GM23338 (cell line): Measurements from ENCODE around the gene PXDN. TPM values are rescaled to one million over a fixed set of nuclear protein-coding genes. Genes with fewer than 3 reads are reported as not detected.

Experiments used
- ATAC-seq: fragments of 200-7000 bp; cut with Tn5 transposase; 3 replicates; pipeline ENCODE4 v1.9.1; 2020
- DNase-seq: peaks from one replicate; pipeline ENCODE4 v3.0.0-alpha.2; 2015; ENCODE audit warnings: low spot score
- H2AFZ ChIP-seq: fragments of 200-600 bp; sonication (generic); 2 replicates; pipeline ENCODE4 v1.8.0; 2016; ENCODE audit warnings: antibody characterized with exemption, mild to moderate bottlenecking, moderate library complexity
- H3F3A ChIP-seq: fragments of 200-600 bp; sonication (generic); replicated peaks from 2 replicates; pipeline ENCODE4 v1.8.0; 2017; ENCODE audit warnings: antibody characterized with exemption, mixed run types, low read depth
- H3K27ac ChIP-seq: fragments of 200-600 bp; sonication (generic); 2 replicates; pipeline ENCODE4 v1.6.1; 2016; ENCODE audit warnings: low read depth
- H3K27me3 ChIP-seq: fragments of 200-600 bp; sonication (generic); 2 replicates; pipeline ENCODE4 v1.8.0; 2016; ENCODE audit warnings: mild to moderate bottlenecking, mixed run types, moderate library complexity; ENCODE audit not compliant: insufficient read depth
- H3K36me3 ChIP-seq: fragments of 200-600 bp; sonication (generic); 2 replicates; pipeline ENCODE4 v1.8.0; 2016; ENCODE audit warnings: mild to moderate bottlenecking; ENCODE audit not compliant: insufficient read depth
- H3K4me1 ChIP-seq: fragments of 200-600 bp; sonication (generic); 2 replicates; pipeline ENCODE4 v1.8.0; 2016; ENCODE audit warnings: mild to moderate bottlenecking, moderate library complexity; ENCODE audit not compliant: insufficient read depth
- H3K4me2 ChIP-seq: fragments of 200-600 bp; sonication (generic); 2 replicates; pipeline ENCODE4 v1.7.1; 2017; ENCODE audit warnings: mixed run types
- H3K4me3 ChIP-seq: fragments of 200-600 bp; sonication (generic); 2 replicates; pipeline ENCODE4 v1.6.1; 2016; ENCODE audit warnings: mixed run types
- H3K79me2 ChIP-seq: fragments of 200-600 bp; sonication (generic); replicated peaks from 2 replicates; pipeline ENCODE4 v1.8.0; 2017; ENCODE audit warnings: mild to moderate bottlenecking; ENCODE audit not compliant: insufficient read depth
- H3K9me2 ChIP-seq: fragments of 200-600 bp; sonication (generic); 2 replicates; pipeline ENCODE4 v1.8.0; 2017; ENCODE audit not compliant: insufficient read depth
- H4K20me1 ChIP-seq: fragments of 200-600 bp; sonication (generic); replicated peaks from 2 replicates; pipeline ENCODE4 v1.8.0; 2017; ENCODE audit warnings: mild to moderate bottlenecking; ENCODE audit not compliant: insufficient read depth
- H3K27ac Mint-ChIP-seq: 2 replicates; pipeline ENCODE4 v1.8.0; 2020; ENCODE audit warnings: inconsistent platforms, mild to moderate bottlenecking, moderate library complexity, mixed read lengths
- H3K27me3 Mint-ChIP-seq: 3 replicates; pipeline ENCODE4 v1.8.0; 2022; ENCODE audit warnings: low read depth, mild to moderate bottlenecking, moderate library complexity, mixed read lengths, inconsistent platforms; ENCODE audit not compliant: insufficient read depth, poor library complexity
- H3K36me3 Mint-ChIP-seq: 3 replicates; pipeline ENCODE4 v1.8.0; 2021; ENCODE audit warnings: low read depth, mild to moderate bottlenecking, inconsistent platforms, moderate library complexity, mixed read lengths
- H3K4me1 Mint-ChIP-seq: 3 replicates; pipeline ENCODE4 v1.8.0; 2020; ENCODE audit warnings: mild to moderate bottlenecking, inconsistent platforms, mixed read lengths
- H3K4me3 Mint-ChIP-seq: 3 replicates; pipeline ENCODE4 v1.8.0; 2021; ENCODE audit warnings: moderate library complexity, mild to moderate bottlenecking, inconsistent platforms, mixed read lengths
- H3K9me3 Mint-ChIP-seq: 3 replicates; pipeline ENCODE4 v1.8.0; 2020; ENCODE audit warnings: moderate library complexity, mild to moderate bottlenecking, inconsistent platforms, mixed read lengths
- CREB1 ChIP-seq: fragments of 250-450 bp; sonication (Bioruptor Pico); IDR thresholded peaks from 2 replicates; pipeline ENCODE4 v1.5.0; 2020; ENCODE audit warnings: low read depth, mild to moderate bottlenecking, moderate library complexity
- ETS1 ChIP-seq: IDR thresholded peaks from 2 replicates; pipeline ENCODE4 v1.6.1; 2016; ENCODE audit warnings: antibody characterized with exemption
- EZH2phosphoT487 ChIP-seq: fragments of 200-600 bp; sonication (generic); IDR thresholded peaks from one replicate; pipeline ENCODE4 v1.8.1; 2018; ENCODE audit warnings: antibody characterized with exemption; ENCODE audit not compliant: unreplicated experiment
- JUNB ChIP-seq: IDR thresholded peaks from one replicate; pipeline ENCODE4 v1.6.1; 2016; ENCODE audit warnings: antibody characterized with exemption; ENCODE audit not compliant: unreplicated experiment
- NANOG ChIP-seq: IDR thresholded peaks from 2 replicates; pipeline ENCODE4 v1.6.1; 2016; ENCODE audit warnings: antibody characterized with exemption, borderline replicate concordance
- POLR2AphosphoS5 ChIP-seq: IDR thresholded peaks from 2 replicates; pipeline ENCODE4 v1.6.1; 2016; ENCODE audit warnings: antibody characterized with exemption, low read depth
- STAT1 ChIP-seq: IDR thresholded peaks from one replicate; pipeline ENCODE4 v1.6.1; 2016; ENCODE audit warnings: antibody characterized with exemption; ENCODE audit not compliant: unreplicated experiment
- ZNF114 ChIP-seq: fragments of 250-450 bp; sonication (Bioruptor Pico); IDR thresholded peaks from 2 replicates; pipeline ENCODE4 v1.5.0; 2020; ENCODE audit warnings: mild to moderate bottlenecking, moderate library complexity
- ZNF331 ChIP-seq: fragments of 250-450 bp; sonication (Bioruptor Pico); IDR thresholded peaks from 2 replicates; pipeline ENCODE4 v1.5.0; 2020; ENCODE audit warnings: low read depth, mild to moderate bottlenecking, moderate library complexity
- ZNF462 ChIP-seq: fragments of 250-450 bp; sonication (Bioruptor Pico); IDR thresholded peaks from 2 replicates; pipeline ENCODE4 v1.5.0; 2020; ENCODE audit warnings: mild to moderate bottlenecking, moderate library complexity
- polyA plus RNA-seq: library from polyadenylated mRNA; unstranded; fragments of >200 nt; fragmentation: Nextera tagmentation; extraction: Ambion mirVana; gene quantifications from 2 replicates; pipeline ENCODE4 v1.2.1, GENCODE V29; 2016
- total RNA-seq: library from RNA; depleted of rRNA; stranded (reverse); fragments of >200 nt; shearing (Covaris generic); gene quantifications from 2 replicates; pipeline ENCODE4 v1.2.3, GENCODE V29; 2014

The PXDN gene
- total and polyA plus RNA-seq, 2 experiments from 2014 or later: 42.2 to 225 TPM

GRCh38 chr2:1756456-1756855 is 12.1 kb upstream of the PXDN start (continued):
- no peak for TF ChIP-seq STAT1
- no peak for TF ChIP-seq ZNF114 (CRISPR knock-in tag)
- no peak for TF ChIP-seq EZH2phosphoT487
- no peak for TF ChIP-seq JUNB
- TF ChIP-seq ZNF331: no peak
- no peak for TF ChIP-seq CREB1 (CRISPR knock-in tag)

GRCh38 chr2:1755436-1756191 is 11.3 kb upstream of the PXDN start:
- DNase-seq (no peak), ATAC-seq (no peak)
- Mint-ChIP-seq H3K27ac (no peak overlapping the region), H3K4me3 (no peak overlapping the region), H3K36me3 (peaks cover 30% of the 10 kb centered on the region), H3K9me3 (peaks cover 64% of the 10 kb centered on the region), H3K4me1 (peaks cover 4% of the 10 kb centered on the region; the same call in 2 of the 3 replicates), H3K27me3 (peaks cover 14% of the 10 kb centered on the region)
- Histone ChIP-seq H3K27me3 (no peaks in the 10 kb centered on the region), H3K36me3 (no peaks in the 10 kb centered on the region), H3K9me2 (no peaks in the 10 kb centered on the region), H3K27ac (no peak overlapping the region), H3K4me1 (no peaks in the 10 kb centered on the region), H3K79me2 (no peaks in the 10 kb centered on the region), H4K20me1 (no peaks in the 10 kb centered on the region), H2AFZ (no peak overlapping the region), H3K4me2 (no peak overlapping the region), H3K4me3 (no peak overlapping the region), H3F3A (no peaks in the 10 kb centered on the region)
- TF ChIP-seq ETS1 (no peak), ZNF462 (no peak), POLR2AphosphoS5 (no peak), EZH2phosphoT487 (no peak), JUNB (no peak), ZNF331 (no peak), NANOG (no peak)
